PFSK-1 (cell line): ENCODE measurements around the gene GPR107.

Experiments used
- FOXP2 ChIP-seq: optimal IDR thresholded peaks from 2 replicates; pipeline ENCODE3; 2011; ENCODE audit warnings: borderline replicate concordance, control low read depth, inconsistent platforms; ENCODE audit not compliant: insufficient read depth; ENCODE audit errors: extremely low read length, extremely low read depth
- POLR2AphosphoS5 ChIP-seq: IDR thresholded peaks from 2 replicates; pipeline ENCODE4 v1.6.1; 2012; ENCODE audit warnings: low read depth, mild to moderate bottlenecking, control low read depth, low read length, moderate library complexity
- TAF1 ChIP-seq: IDR thresholded peaks from 2 replicates; pipeline ENCODE4 v1.6.1; 2012; ENCODE audit warnings: low read length, control low read depth, borderline replicate concordance; ENCODE audit not compliant: insufficient read depth
- TF ChIP-seq, protein P1 (sequence below), 2 experiments: IDR thresholded peaks; 2 replicates each; pipeline versions ENCODE4 v1.6.1 to v1.8.0; 2011 to 2012; ENCODE audit warnings: low read depth in 2 of 2, low read length in 2 of 2, control low read depth in 1 of 2, inconsistent platforms in 1 of 2, mild to moderate bottlenecking in 1 of 2, moderate library complexity in 1 of 2; ENCODE audit not compliant: insufficient read depth in 1 of 2

GRCh38 chr9:130183133-130183762, 129.5 kb downstream of the GPR107 start:
- TF ChIP-seq TAF1 (no peak), POLR2AphosphoS5 (no peak), FOXP2 (no peak)
- TF ChIP-seq, protein P1, sequence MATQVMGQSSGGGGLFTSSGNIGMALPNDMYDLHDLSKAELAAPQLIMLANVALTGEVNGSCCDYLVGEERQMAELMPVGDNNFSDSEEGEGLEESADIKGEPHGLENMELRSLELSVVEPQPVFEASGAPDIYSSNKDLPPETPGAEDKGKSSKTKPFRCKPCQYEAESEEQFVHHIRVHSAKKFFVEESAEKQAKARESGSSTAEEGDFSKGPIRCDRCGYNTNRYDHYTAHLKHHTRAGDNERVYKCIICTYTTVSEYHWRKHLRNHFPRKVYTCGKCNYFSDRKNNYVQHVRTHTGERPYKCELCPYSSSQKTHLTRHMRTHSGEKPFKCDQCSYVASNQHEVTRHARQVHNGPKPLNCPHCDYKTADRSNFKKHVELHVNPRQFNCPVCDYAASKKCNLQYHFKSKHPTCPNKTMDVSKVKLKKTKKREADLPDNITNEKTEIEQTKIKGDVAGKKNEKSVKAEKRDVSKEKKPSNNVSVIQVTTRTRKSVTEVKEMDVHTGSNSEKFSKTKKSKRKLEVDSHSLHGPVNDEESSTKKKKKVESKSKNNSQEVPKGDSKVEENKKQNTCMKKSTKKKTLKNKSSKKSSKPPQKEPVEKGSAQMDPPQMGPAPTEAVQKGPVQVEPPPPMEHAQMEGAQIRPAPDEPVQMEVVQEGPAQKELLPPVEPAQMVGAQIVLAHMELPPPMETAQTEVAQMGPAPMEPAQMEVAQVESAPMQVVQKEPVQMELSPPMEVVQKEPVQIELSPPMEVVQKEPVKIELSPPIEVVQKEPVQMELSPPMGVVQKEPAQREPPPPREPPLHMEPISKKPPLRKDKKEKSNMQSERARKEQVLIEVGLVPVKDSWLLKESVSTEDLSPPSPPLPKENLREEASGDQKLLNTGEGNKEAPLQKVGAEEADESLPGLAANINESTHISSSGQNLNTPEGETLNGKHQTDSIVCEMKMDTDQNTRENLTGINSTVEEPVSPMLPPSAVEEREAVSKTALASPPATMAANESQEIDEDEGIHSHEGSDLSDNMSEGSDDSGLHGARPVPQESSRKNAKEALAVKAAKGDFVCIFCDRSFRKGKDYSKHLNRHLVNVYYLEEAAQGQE (IDR thresholded peaks at IDR 0.05; ENCODE audit: insufficient read depth in 1 of 2, low read depth in 2 of 2, low read length in 2 of 2) = no peak
